ENCODE measurements around the gene MTCL1. TPM values are rescaled to one million over a fixed set of nuclear protein-coding genes. Genes with fewer than 3 reads are reported as not detected.

The MTCL1 gene
- total RNA-seq, 1 donor from 2014 or later = 59.3 TPM

DNA sequence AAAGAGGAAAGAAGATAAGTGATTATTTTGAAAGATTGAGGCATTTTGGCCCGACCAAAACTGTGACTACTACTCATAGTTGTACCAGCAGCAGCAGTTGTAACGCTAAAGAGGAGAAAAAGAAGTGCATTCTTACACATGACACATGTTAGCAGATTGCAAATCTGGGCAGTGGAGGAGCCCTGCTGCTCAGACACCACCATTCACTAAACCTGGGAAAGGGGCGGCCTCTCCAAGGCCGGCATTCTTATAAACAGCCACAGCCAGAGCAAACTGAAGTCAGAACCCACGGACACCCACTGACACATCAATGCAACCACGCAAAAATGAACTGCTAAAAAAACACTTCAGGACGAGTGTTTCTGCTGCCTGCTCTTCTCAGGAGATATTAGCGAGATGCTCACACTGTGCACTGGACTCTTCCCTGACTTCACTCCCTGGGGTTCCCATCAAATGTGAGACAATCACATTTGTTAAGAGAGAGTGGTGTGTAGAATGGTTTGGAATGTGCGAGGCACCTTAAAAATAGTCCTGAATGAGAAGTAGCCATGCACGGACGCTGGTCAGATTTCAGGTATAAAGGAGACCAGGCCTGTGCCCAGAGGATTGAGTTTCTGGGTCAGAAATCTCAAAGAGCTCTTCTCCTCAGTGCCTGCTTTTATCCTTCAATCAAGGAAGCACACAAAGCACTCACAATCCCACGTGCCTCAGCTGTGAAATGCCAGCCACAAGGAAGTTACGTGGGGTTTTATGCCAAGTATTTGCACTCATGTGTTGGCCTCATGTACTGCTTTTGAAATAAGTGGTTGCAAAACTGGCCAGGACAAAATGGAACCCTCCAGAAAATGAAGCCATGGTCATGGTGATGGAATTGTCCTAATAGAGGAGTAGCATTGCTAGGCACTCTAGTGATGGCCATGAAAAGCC, 83.4 kb downstream of the MTCL1 start:
- Mint-ChIP-seq H3K9me3 (ENCODE audit: unreplicated experiment) (no peaks in the 10 kb centered on the region), H3K27me3 (ENCODE audit: low read depth, unreplicated experiment) (no peaks in the 10 kb centered on the region), H3K36me3 (ENCODE audit: low read depth, unreplicated experiment) (peaks cover 37% of the 10 kb centered on the region), H3K4me1 (ENCODE audit: low read depth, unreplicated experiment) (peaks cover 34% of the 10 kb centered on the region), H3K27ac (ENCODE audit: unreplicated experiment) (peak overlapping the region; percentile 50), H3K4me3 (ENCODE audit: unreplicated experiment) (no peak overlapping the region)
- Histone ChIP-seq H4K20me1 (ENCODE audit: insufficient read depth, low read length) (peaks cover 7% of the 10 kb centered on the region), H3K4me3 (ENCODE audit: insufficient read depth, low read depth, low read length) (no peak overlapping the region), H3K27ac (ENCODE audit: low read depth, low read length) (no peak overlapping the region), H3K4me2 (ENCODE audit: low read length) (no peak overlapping the region), H3K79me2 (ENCODE audit: insufficient read depth, low read length) (no peaks in the 10 kb centered on the region), H3K27me3 (ENCODE audit: insufficient read depth, low read length) (no peaks in the 10 kb centered on the region), H3K9me3 (ENCODE audit: insufficient read depth, low read depth, low read length) (no peaks in the 10 kb centered on the region), H3K36me3 (ENCODE audit: insufficient read depth, low read length) (peaks cover 18% of the 10 kb centered on the region), H3K4me1 (ENCODE audit: insufficient read depth, low read length) (peaks cover 4% of the 10 kb centered on the region), H2AFZ (ENCODE audit: low read depth, low read length) (no peak overlapping the region), H3K9ac (ENCODE audit: low read length) (no peak overlapping the region)
- FAIRE-seq (no peak), DNase-seq (ENCODE audit: low read depth) (no peak)
- no peak for TF ChIP-seq EZH2 (IDR thresholded peaks at IDR 0.05; ENCODE audit: insufficient read depth, low read length)
- TF ChIP-seq, protein P1, sequence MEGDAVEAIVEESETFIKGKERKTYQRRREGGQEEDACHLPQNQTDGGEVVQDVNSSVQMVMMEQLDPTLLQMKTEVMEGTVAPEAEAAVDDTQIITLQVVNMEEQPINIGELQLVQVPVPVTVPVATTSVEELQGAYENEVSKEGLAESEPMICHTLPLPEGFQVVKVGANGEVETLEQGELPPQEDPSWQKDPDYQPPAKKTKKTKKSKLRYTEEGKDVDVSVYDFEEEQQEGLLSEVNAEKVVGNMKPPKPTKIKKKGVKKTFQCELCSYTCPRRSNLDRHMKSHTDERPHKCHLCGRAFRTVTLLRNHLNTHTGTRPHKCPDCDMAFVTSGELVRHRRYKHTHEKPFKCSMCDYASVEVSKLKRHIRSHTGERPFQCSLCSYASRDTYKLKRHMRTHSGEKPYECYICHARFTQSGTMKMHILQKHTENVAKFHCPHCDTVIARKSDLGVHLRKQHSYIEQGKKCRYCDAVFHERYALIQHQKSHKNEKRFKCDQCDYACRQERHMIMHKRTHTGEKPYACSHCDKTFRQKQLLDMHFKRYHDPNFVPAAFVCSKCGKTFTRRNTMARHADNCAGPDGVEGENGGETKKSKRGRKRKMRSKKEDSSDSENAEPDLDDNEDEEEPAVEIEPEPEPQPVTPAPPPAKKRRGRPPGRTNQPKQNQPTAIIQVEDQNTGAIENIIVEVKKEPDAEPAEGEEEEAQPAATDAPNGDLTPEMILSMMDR (IDR thresholded peaks at IDR 0.05; ENCODE audit: insufficient read depth, low read depth, low read length) = no peak

- Mint-ChIP-seq H3K27ac (ENCODE audit: unreplicated experiment) (no peak overlapping the region), H3K9me3 (ENCODE audit: unreplicated experiment) (no peaks in the 10 kb centered on the region), H3K4me3 (ENCODE audit: unreplicated experiment) (no peak overlapping the region), H3K4me1 (ENCODE audit: low read depth, unreplicated experiment) (peaks cover 56% of the 10 kb centered on the region), H3K27me3 (ENCODE audit: low read depth, unreplicated experiment) (no peaks in the 10 kb centered on the region), H3K36me3 (ENCODE audit: low read depth, unreplicated experiment) (peaks cover 28% of the 10 kb centered on the region)
- no peak overlapping the region for H2AFZ ChIP-seq (ENCODE audit: low read depth, low read length)
- no peak overlapping the region for H3K4me2 ChIP-seq (ENCODE audit: low read length)
- H4K20me1 ChIP-seq (ENCODE audit: insufficient read depth, low read length) = peaks cover 7% of the 10 kb centered on the region
- no peaks in the 10 kb centered on the region for H3K27me3 ChIP-seq (ENCODE audit: insufficient read depth, low read length)
- H3K9me3 ChIP-seq (ENCODE audit: insufficient read depth, low read depth, low read length) = no peaks in the 10 kb centered on the region
- peaks cover 11% of the 10 kb centered on the region for H3K36me3 ChIP-seq (ENCODE audit: insufficient read depth, low read length)
- H3K27ac ChIP-seq (ENCODE audit: low read depth, low read length) = no peak overlapping the region
- TF ChIP-seq EZH2 (IDR thresholded peaks at IDR 0.05; ENCODE audit: insufficient read depth, low read length) = no peak
- TF ChIP-seq, protein P1 (IDR thresholded peaks at IDR 0.05; ENCODE audit: insufficient read depth, low read depth, low read length) = no peak
- FAIRE-seq = no peak
- DNase-seq (ENCODE audit: low read depth) = no peak
- peaks cover 29% of the 10 kb centered on the region for H3K4me1 ChIP-seq (ENCODE audit: insufficient read depth, low read length)
- H3K9ac ChIP-seq (ENCODE audit: low read length) = no peak overlapping the region
- no peak overlapping the region for H3K4me3 ChIP-seq (ENCODE audit: insufficient read depth, low read depth, low read length)
- H3K79me2 ChIP-seq (ENCODE audit: insufficient read depth, low read length) = no peaks in the 10 kb centered on the region
Measured at GRCh38 chr18:8791171-8791651, 85.9 kb downstream of the MTCL1 start.
